H9 (cell line): ENCODE measurements around the gene PIP4K2A. TPM values are rescaled to one million over a fixed set of nuclear protein-coding genes. Genes with fewer than 3 reads are reported as not detected.

ENCODE experiments used
- DNase-seq: peaks from one replicate; pipeline ENCODE4 v3.0.0-alpha.2; 2017
- H2AFZ ChIP-seq: one replicate; pipeline ENCODE4 v1.6.1; 2013; ENCODE audit warnings: mild to moderate bottlenecking, low read length, control low read depth, moderate library complexity
- H2AK5ac ChIP-seq: 2 replicates; pipeline ENCODE4 v1.6.1; 2013; ENCODE audit warnings: low read length, control low read depth, mixed read lengths; ENCODE audit not compliant: insufficient read length
- H2BK120ac ChIP-seq: one replicate; pipeline ENCODE4 v1.6.1; 2013; ENCODE audit warnings: low read depth, mild to moderate bottlenecking, low read length, control low read depth, inconsistent platforms; ENCODE audit not compliant: poor library complexity, severe bottlenecking
- H2BK12ac ChIP-seq: 2 replicates; pipeline ENCODE4 v1.6.1; 2013; ENCODE audit warnings: low read length, control low read depth, mixed read lengths, low read depth; ENCODE audit not compliant: insufficient read length
- H2BK15ac ChIP-seq: 2 replicates; pipeline ENCODE4 v1.6.1; 2013; ENCODE audit warnings: low read depth, low read length, control low read depth
- H2BK20ac ChIP-seq: one replicate; pipeline ENCODE4 v1.6.1; 2013; ENCODE audit warnings: low read depth, mild to moderate bottlenecking, low read length, control low read depth, inconsistent platforms; ENCODE audit not compliant: poor library complexity, severe bottlenecking
- H2BK5ac ChIP-seq: 2 replicates; pipeline ENCODE4 v1.6.1; 2013; ENCODE audit warnings: low read length, control low read depth, mixed read lengths; ENCODE audit not compliant: insufficient read length
- H3K14ac ChIP-seq: 2 replicates; pipeline ENCODE4 v1.6.1; 2013; ENCODE audit warnings: low read length, control low read depth; ENCODE audit not compliant: insufficient read depth
- H3K18ac ChIP-seq: 2 replicates; pipeline ENCODE4 v1.6.1; 2013; ENCODE audit warnings: low read depth, mild to moderate bottlenecking, mixed read lengths, low read length, control low read depth; ENCODE audit not compliant: insufficient read length
- H3K23ac ChIP-seq: 2 replicates; pipeline ENCODE4 v1.6.1; 2013; ENCODE audit warnings: low read length, control low read depth, mixed read lengths, low read depth; ENCODE audit not compliant: insufficient read length
- H3K23me2 ChIP-seq: 2 replicates; pipeline ENCODE4 v1.6.1; 2013; ENCODE audit warnings: low read depth, mild to moderate bottlenecking, mixed read lengths, low read length, control low read depth; ENCODE audit not compliant: insufficient read length, poor library complexity, severe bottlenecking
- H3K27ac ChIP-seq: 2 replicates; pipeline ENCODE4 v1.5.1; 2013; ENCODE audit warnings: low read length, control low read depth, mixed read lengths, low read depth; ENCODE audit not compliant: insufficient read length
- H3K27me3 ChIP-seq: 2 replicates; pipeline ENCODE4 v1.6.1; 2013; ENCODE audit warnings: low read length, control low read depth, inconsistent platforms; ENCODE audit not compliant: insufficient read depth
- H3K4ac ChIP-seq: 2 replicates; pipeline ENCODE4 v1.6.1; 2013; ENCODE audit warnings: low read depth, mild to moderate bottlenecking, control low read depth, inconsistent platforms, low read length, moderate library complexity
- H3K4me1 ChIP-seq: 2 replicates; pipeline ENCODE4 v1.6.1; 2013; ENCODE audit warnings: low read length, control low read depth, inconsistent platforms; ENCODE audit not compliant: insufficient read depth
- H3K4me2 ChIP-seq: 2 replicates; pipeline ENCODE4 v1.6.1; 2013; ENCODE audit warnings: low read length, control low read depth, mixed read lengths; ENCODE audit not compliant: insufficient read length, insufficient read depth
- H3K56ac ChIP-seq: 2 replicates; pipeline ENCODE4 v1.6.1; 2013; ENCODE audit warnings: low read depth, mild to moderate bottlenecking, mixed read lengths, low read length, control low read depth; ENCODE audit not compliant: insufficient read length
- H3K79me1 ChIP-seq: 2 replicates; pipeline ENCODE4 v1.6.1; 2013; ENCODE audit warnings: low read depth, mild to moderate bottlenecking, moderate library complexity, low read length, control low read depth, inconsistent platforms; ENCODE audit not compliant: insufficient read depth, poor library complexity, severe bottlenecking
- H3K79me2 ChIP-seq: 2 replicates; pipeline ENCODE4 v1.6.1; 2013; ENCODE audit warnings: low read length, control low read depth, inconsistent platforms; ENCODE audit not compliant: insufficient read depth
- H3K9ac ChIP-seq: 2 replicates; pipeline ENCODE4 v1.6.1; 2013; ENCODE audit warnings: low read length, control low read depth, mixed read lengths; ENCODE audit not compliant: insufficient read length; ENCODE audit errors: extremely low read depth
- H3K9me3 ChIP-seq: one replicate; pipeline ENCODE4 v1.6.1; 2013; ENCODE audit warnings: low read depth, low read length, inconsistent platforms; ENCODE audit not compliant: control insufficient read depth
- H3T11ph ChIP-seq: one replicate; pipeline ENCODE4 v1.6.1; 2013; ENCODE audit warnings: mild to moderate bottlenecking, low read length, control low read depth, inconsistent platforms
- H4K20me1 ChIP-seq: one replicate; pipeline ENCODE4 v1.6.1; 2013; ENCODE audit not compliant: control insufficient read depth, insufficient read length, insufficient read depth
- H4K5ac ChIP-seq: 2 replicates; pipeline ENCODE4 v1.6.1; 2013; ENCODE audit warnings: low read depth, mild to moderate bottlenecking, mixed read lengths, low read length, control low read depth; ENCODE audit not compliant: insufficient read length
- H4K8ac ChIP-seq: replicated peaks from 2 replicates; pipeline ENCODE4 v1.6.1; 2013; ENCODE audit warnings: low read length, control low read depth, mixed read lengths, low read depth; ENCODE audit not compliant: insufficient read length
- H4K91ac ChIP-seq: 2 replicates; pipeline ENCODE4 v1.6.1; 2013; ENCODE audit warnings: low read depth, mild to moderate bottlenecking, moderate library complexity, mixed read lengths, low read length, control low read depth; ENCODE audit not compliant: insufficient read length
- H3K27ac Mint-ChIP-seq, 3 experiments: 2 replicates in 2 of 3; 3 replicates in 1 of 3; pipeline ENCODE4 v1.8.0; 2020 to 2021; ENCODE audit warnings: mixed read lengths in 3 of 3, mild to moderate bottlenecking in 1 of 3, moderate library complexity in 1 of 3
- H3K27me3 Mint-ChIP-seq: 2 replicates; pipeline ENCODE4 v1.8.0; 2021; ENCODE audit warnings: low read depth, mild to moderate bottlenecking, moderate library complexity, mixed read lengths
- H3K36me3 Mint-ChIP-seq, 3 experiments: 2 replicates in 2 of 3; 3 replicates in 1 of 3; pipeline ENCODE4 v1.8.0; 2020 to 2021; ENCODE audit warnings: low read depth in 3 of 3, mixed read lengths in 3 of 3; ENCODE audit not compliant: insufficient read depth in 1 of 3
- H3K4me1 Mint-ChIP-seq, 2 experiments: 2 replicates each; pipeline ENCODE4 v1.8.0; 2020; ENCODE audit warnings: mixed read lengths in 2 of 2
- H3K4me3 Mint-ChIP-seq, 2 experiments: 2 replicates in 1 of 2; 3 replicates in 1 of 2; pipeline ENCODE4 v1.8.0; 2020 to 2021; ENCODE audit warnings: mild to moderate bottlenecking in 2 of 2, mixed read lengths in 2 of 2, moderate library complexity in 1 of 2
- H3K9me3 Mint-ChIP-seq, 2 experiments: 2 replicates in 1 of 2; 3 replicates in 1 of 2; pipeline ENCODE4 v1.8.0; 2020; ENCODE audit warnings: mild to moderate bottlenecking in 2 of 2, mixed read lengths in 2 of 2, moderate library complexity in 1 of 2
- CTCF ChIP-seq: fragments of 200-600 bp; sonication (generic); conservative IDR thresholded peaks from 3 replicates; pipeline ENCODE4 v1.8.0; 2021; ENCODE audit warnings: antibody characterized with exemption, mild to moderate bottlenecking
- WGBS: extraction: QIAGEN DNeasy Blood & Tissue Kit; methylation state at CpG from one replicate; pipeline ENCODE4 v1.1.7; 2013; ENCODE audit warnings: missing lambda C conversion rate, low lambda C conversion rate, mixed read lengths; ENCODE audit not compliant: insufficient read length; ENCODE audit errors: extremely low coverage; 5-methylcytosine and 5-hydroxymethylcytosine counted together
- total RNA-seq: library from RNA; stranded (reverse); gene quantifications from 2 replicates; pipeline ENCODE4 v1.2.1, GENCODE V29; 2021

Gene PIP4K2A
- total RNA-seq, 1 experiment from 2014 or later = 33.6 TPM

- no peak overlapping the region for H4K5ac ChIP-seq
- no peak overlapping the region for H2BK120ac ChIP-seq
- Mint-ChIP-seq H3K27ac (no peak overlapping the region), H3K36me3 (no peaks in the 10 kb centered on the region; a peak in 1 of 7 replicates), H3K27me3 (no peaks in the 10 kb centered on the region), H3K4me3 (no peak overlapping the region), H3K4me1 (peaks cover 21 to 22% of the 10 kb centered on the region in 2 experiments), H3K9me3 (no peaks in the 10 kb centered on the region)
- no peak overlapping the region for H2BK15ac ChIP-seq
- H3T11ph ChIP-seq = no peak overlapping the region
- H3K4me1 ChIP-seq = peaks cover 10% of the 10 kb centered on the region; the same call in 1 of the 2 replicates
- H3K79me2 ChIP-seq = peaks cover 12% of the 10 kb centered on the region; the same call in 1 of the 2 replicates
- no peak overlapping the region for H3K14ac ChIP-seq
- no peak overlapping the region for H3K4me2 ChIP-seq
- H2BK20ac ChIP-seq = no peak overlapping the region
- no CpG with 5 or more reads among the region's 5 CpGs for WGBS
- H3K27ac ChIP-seq = no peak overlapping the region
- H3K23ac ChIP-seq = no peak overlapping the region
- H2BK5ac ChIP-seq = no peak overlapping the region
- H4K8ac ChIP-seq = no peak overlapping the region
- H4K91ac ChIP-seq = no peak overlapping the region
- H3K27me3 ChIP-seq = no peaks in the 10 kb centered on the region
- no peak overlapping the region for H3K9ac ChIP-seq
- no peak overlapping the region for H3K4ac ChIP-seq
- H3K79me1 ChIP-seq = peaks cover 12% of the 10 kb centered on the region
- no peak for TF ChIP-seq CTCF
- H2AK5ac ChIP-seq = no peak overlapping the region
- no peaks in the 10 kb centered on the region for H4K20me1 ChIP-seq
- no peaks in the 10 kb centered on the region for H3K9me3 ChIP-seq
- no peak overlapping the region for H3K56ac ChIP-seq
- no peak overlapping the region for H2BK12ac ChIP-seq
- H2AFZ ChIP-seq = no peak overlapping the region
- no peak for DNase-seq
- no peaks in the 10 kb centered on the region for H3K23me2 ChIP-seq
- no peak overlapping the region for H3K18ac ChIP-seq
Observed at GRCh38 chr10:22634093-22634492, 80.3 kb downstream of the PIP4K2A start.
